8988T (cell line): ENCODE data around the gene PLB1.

Experiments used
- DNase-seq: peaks from one replicate; pipeline ENCODE4 v3.0.0; 2011

Gene PLB1

DNA sequence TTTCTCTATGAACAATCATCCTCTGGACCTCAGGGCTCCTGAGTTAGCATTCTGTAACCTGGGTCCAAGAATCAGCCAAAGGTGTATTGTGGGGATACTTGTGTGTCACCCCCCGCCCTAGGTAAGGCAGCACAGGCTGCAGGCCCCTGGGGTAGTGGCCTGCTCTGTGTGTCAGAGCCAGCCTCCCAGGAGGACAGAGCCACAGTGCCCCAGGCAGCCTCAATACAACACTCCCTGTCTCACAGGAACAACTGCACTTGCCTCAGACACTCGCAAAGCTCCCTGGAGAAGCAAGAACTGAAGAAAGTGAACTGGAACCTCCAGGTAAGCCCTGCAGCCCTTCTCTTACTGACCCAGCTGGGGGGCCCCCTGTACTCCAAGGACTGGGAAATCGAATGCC lies 134.5 kb downstream of the PLB1 start:
- no peak for DNase-seq

- no peak for DNase-seq
These were observed 135.8 kb downstream of the PLB1 start for GRCh38 chr2:28631514-28632206.

DNA sequence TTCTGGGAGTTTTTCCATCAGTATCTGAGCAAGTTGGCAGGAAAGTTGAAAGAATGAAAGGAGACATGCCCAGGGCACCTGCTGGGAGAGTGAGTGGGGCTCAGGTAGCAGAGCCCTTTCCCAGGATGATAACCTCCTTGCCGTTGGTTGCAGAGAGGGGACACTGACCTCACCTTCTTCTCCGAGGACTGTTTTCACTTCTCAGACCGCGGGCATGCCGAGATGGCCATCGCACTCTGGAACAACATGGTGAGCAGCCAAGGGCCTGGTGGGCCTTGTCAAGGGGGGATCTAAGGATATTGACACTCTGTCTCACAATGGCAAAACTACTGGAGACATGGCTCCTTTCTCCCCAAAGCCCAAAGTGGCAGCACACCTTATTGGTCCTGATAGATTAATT lies 136.9 kb downstream of the PLB1 start:
- no peak for DNase-seq

GRCh38 chr2:28633204-28633603 lies 137.3 kb downstream of the PLB1 start:
- no peak for DNase-seq

DNA sequence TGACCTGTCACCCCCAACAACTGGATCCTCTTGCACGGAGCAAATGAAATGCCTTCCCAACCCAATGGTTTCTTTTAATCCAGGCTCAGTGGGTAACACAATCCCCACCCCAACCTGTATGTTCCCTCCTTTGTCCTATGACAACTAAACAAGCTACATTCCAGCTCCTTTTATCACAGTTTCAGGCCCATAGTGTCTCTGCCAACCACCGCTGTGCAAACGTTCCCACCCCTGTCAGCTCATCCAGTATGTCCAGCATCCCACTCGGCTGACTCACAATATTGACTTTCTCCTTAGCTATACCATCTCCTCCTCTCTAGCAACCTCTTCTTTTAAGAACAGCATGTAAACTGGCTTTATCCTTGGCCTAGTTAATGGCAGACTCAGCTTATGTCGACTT lies 137.9 kb downstream of the PLB1 start:
- no peak for DNase-seq

DNA sequence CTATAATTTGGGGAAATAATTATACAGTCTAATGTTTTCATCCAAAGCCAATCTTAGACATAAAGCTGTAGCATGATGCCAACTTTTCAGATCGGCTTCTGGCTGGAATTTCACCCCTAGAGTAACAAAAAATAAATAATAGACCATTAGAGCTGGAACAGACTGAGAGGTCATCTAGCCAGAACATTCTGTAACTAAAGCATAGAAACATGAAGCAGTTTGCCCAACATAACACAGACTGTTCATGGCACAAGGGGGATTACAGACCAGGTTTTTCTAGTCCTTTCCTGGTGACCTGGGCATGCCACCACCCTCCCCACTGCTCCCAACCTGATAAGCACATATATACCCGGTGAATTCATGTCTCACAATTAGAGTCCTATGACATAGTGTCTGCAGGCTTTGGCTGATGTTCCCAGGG lies 139.3 kb downstream of the PLB1 start:
- DNase-seq, result no peak

DNA sequence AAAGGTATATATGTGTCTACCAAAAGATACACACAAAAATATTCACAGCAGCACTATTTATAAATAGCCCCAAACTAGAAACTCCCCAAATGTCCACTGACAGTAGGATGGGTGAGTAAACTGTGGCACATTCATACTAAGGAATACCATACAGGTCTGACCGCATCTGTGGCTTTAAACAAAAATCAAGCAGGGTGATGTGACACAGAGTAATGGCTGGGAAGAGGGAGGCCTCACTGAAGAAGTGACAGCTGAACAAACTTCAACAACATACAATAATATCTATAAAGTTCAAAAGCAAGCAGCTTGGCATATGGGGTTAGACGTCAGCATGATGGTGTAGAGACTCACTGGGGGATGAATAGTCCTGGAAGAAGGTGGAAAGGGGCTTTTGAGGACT lies 140.6 kb downstream of the PLB1 start:
- no peak for DNase-seq

DNA sequence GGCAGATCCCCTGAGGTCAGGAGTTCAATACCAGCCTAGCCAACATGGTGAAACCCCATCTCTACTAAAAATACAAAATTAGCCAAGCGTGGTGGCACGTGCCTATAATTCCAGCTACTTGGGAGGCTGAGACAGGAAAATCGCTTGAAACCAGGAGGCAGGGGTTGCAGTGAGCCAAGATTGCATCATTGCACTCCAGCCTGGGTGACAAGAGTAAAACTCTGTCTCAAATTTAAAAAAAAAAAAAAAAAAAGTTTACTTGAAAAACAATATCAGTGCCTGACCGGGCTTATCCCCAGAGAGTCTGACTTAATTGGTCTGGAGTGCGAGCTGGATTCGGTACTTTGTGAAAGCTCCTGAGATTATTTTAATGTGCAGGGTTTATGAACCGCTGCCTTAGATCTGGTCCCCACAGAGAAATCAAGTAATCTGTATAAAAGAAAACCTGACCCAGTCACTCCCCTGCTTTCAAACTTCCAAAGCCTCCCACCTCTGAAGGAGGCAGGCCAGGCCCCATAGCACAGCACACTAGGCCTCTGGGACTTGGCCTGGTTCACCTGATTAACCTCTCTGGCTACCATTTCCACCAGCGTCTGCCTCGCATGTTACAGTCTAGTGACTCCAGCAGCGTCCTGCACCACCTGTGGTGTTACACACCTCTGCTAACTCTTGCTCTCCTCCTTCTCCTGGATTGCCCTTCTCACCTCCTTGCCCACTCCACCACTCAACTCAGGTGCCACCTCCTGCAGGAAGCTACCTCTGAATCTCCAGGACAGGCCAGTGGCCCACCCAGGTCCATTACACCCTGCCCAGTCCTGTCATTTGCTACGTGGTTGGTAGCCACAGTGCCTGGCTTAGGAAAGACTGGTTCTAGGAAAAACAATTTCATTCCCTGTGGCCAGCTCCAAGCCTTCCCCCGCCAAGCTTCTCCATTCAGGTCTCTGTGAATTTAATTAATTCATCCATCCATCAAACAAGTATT lies 141.5 kb downstream of the PLB1 start:
- DNase-seq, result no peak

DNA sequence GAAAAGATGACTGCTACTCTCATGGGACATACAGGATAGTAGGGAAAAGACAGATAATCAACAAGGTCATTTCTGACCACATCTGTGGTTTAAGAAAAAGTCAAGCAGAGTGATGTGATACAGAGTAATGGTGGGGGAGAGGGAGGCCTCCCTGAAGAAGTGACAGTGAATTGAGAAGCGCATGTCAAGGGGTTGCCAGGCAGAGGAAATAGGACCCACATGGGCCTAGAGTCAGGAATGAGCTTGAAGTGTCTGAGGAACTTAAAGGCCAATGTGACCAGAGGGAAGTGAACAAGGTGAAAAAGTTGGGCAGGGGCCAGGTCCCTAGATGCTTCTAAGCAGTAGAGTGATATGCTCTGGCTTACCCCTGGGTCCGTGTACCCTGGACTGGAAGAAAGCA lies 142.2 kb downstream of the PLB1 start:
- no peak for DNase-seq

DNA sequence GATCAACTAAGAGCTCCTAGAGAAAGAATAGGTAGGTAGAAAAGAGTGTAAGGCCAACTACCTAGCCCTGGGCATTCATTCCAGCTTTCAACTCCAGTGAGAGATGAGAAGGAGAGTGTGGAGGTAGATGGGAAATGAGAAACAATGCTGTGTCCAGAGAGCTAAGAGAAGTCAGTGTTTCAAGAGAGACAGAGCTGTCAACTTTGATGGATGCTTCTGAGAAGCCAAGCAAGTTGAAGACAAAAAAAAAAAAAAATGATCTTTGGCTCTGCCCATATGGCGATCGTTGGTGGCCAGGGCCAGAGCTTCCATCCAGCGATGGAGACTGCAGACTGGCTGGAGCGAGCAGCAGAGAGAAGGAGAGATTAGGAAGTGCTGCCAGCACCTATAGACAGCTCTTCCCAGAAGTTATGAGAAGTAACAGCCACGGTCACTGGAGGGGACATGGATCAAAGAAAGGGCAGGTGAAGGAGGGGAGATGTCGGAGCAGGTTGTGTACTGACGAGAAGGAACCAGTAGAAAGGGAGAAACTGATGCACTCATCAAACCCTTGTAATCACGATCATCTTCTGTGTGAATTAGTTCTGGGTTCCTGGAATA lies 143.3 kb downstream of the PLB1 start:
- DNase-seq, result no peak

GRCh38 chr2:28639836-28640235 lies 144.0 kb downstream of the PLB1 start:
- DNase-seq, result no peak

DNA sequence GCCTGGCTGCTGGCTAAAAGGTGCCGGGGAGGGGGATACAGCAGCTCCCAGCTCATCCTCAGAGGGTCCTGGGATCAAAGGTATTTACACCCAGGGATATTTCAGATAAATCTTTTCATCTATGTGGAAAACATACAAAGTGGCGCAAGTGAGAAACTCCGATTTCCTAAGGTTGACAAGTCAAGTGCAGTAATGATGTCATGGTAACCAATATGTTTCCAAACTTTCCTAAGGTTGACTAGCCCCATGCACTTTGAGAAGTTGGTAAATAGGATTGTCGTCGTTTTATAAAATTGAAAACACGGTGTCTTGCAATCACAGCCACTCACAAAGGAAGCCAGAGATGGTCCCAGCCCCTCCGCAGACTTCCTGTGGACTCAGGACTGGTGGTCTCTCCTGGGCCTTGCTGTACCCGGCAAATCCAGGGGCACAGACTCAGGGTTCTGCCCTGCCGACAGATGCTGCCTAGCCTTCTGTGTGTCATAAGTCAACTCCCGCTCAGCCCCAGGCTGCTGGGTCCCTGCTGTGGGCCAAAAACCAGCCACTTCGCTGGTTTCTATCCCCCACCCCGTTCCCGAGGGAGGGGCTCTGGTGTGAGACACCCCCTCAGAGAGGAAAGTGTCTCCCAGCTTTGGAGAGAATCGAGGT lies 144.5 kb downstream of the PLB1 start:
- no peak for DNase-seq

DNA sequence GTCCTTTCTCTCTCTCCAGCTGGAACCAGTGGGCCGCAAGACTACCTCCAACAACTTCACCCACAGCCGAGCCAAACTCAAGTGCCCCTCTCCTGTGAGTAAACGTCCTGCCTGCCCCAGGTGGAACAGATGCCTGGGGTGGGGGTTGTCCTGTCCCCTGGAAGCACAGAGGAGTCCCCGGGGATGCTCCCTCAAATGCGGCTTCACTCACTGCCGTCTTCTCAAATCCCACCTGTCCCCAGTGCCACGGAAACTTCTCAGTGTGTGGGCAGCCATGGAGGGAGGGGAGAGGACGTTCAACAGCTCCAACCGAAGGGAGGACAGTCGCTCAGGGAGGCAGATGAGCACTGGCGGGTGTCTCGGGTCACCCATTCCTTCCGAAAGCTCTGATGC lies 145.0 kb downstream of the PLB1 start:
- no peak for DNase-seq

DNA sequence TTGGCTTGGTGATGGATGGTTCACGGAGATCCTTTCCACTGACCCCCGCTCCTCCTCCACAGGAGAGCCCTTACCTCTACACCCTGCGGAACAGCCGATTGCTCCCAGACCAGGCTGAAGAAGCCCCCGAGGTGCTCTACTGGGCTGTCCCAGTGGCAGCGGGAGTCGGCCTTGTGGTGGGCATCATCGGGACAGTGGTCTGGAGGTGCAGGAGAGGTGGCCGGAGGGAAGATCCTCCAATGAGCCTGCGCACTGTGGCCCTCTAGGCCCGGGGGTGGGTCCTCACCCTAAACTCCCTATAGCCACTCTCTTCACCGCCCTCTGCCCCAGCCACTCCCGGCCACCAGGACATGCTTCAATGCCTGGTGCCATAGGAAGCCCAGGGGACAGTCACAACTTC lies 146.9 kb downstream of the PLB1 start:
- DNase-seq, result no peak

DNA sequence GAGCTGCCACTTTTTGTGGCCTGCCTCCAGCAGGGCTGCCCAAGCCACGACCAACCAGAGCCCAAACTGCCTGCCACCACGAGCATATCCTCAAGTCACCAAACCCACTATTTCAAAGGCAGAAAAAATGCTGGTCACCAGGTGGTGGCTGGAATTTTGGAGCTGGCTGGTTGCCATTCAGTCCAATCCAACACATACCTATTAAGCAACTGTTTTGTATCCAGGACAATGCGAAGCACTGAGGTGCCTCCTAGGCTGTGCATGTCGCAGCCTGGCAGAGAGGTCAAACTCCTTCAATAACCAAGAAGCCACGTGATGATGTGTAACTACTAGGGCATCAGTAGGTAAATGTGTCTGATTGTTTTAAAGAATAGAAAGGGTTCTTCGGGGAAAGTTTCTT lies 147.5 kb downstream of the PLB1 start:
- DNase-seq, result no peak

DNA sequence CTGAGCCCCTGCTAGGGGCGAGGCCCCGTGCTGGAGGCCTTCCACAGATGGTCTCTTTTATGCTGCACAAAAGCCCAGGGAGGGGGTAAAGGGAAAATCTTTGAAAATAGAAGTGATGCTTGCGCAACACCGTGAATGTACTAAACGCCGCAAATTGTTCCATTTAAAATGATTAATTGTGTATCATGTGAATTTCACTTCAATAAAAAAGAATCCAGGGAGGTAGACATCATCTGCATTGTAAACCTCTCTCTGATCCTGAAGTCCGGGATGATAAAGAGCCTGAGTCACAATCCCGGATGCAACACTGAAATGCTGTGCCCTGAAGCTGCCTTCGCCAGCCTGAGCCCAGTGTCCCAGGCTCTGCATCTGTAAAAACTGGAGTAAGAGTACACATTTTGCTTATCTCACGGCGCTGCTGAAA lies 148.1 kb downstream of the PLB1 start:
- no peak for DNase-seq

DNA sequence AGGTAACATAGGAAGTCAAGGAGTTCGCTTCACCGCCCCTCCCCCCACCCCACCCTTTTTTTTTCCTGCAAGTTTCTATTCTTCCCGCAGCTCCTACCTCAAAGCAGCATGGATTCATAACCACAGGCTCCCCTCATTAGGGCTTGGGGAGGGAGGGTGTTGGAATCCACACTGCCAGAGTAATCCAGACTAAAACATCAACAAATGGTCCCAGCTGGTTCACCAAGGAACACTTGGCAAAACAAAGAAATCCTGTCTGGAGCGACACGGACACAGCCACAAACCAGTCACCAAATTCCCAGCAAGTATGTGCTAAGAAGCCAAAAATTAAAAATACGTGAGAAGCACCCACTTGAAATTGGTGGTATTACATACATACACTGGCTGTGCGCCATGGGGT lies 148.9 kb downstream of the PLB1 start:
- DNase-seq, result no peak

- no peak for DNase-seq
These were observed 149.7 kb downstream of the PLB1 start for GRCh38 chr2:28645553-28645952.

DNA sequence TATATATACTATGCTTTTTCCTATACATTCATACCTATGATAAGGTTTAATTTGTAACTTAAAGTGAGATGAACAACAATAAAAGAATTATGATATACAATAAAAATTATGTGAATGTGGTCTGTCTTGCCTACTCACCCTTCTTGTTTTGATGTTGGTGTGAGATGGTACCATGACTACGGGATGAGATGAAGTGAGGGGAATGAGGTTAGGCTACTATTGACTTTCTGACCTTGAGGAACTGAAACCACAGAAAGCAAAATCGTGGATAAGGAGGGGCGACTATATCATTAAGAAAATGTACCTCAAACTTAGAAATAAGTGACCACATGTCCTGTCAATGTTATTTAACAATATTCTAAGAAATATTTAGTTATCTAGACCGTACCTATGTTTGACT lies 151.8 kb downstream of the PLB1 start:
- DNase-seq, result no peak

- DNase-seq, result no peak
These were observed 152.3 kb downstream of the PLB1 start for GRCh38 chr2:28648147-28648546.

- DNase-seq, result no peak
These were observed 153.0 kb downstream of the PLB1 start for GRCh38 chr2:28648671-28649395.

- DNase-seq, result no peak
These were observed 153.8 kb downstream of the PLB1 start for GRCh38 chr2:28649481-28650265.
